ENCODE data around the gene ERICH2. TPM values are rescaled to one million over a fixed set of nuclear protein-coding genes. Genes with fewer than 3 reads are reported as not detected.

ERICH2 gene
- total RNA-seq, 1 donor from 2014 or later: 0.94 TPM

GRCh38 chr2:170843656-170844055 lies 73.5 kb downstream of the ERICH2 start:
- H3K4me3 Mint-ChIP-seq: no peak overlapping the region
- H3K4me1 Mint-ChIP-seq: no peaks in the 10 kb centered on the region
- no peak for DNase-seq (ENCODE audit: low spot score in 2 of 2, unreplicated experiment in 2 of 2)

GRCh38 chr2:170845343-170845742 lies 75.2 kb downstream of the ERICH2 start:
- no peaks in the 10 kb centered on the region for H3K36me3 Mint-ChIP-seq
- peaks cover 11% of the 10 kb centered on the region for H3K27me3 Mint-ChIP-seq (ENCODE audit: low read depth)
- H3K4me3 Mint-ChIP-seq: no peak overlapping the region
- TF ChIP-seq CTCF (IDR thresholded peaks at IDR 0.05; ENCODE audit: unreplicated experiment): peak; percentile 18
- H3K4me1 Mint-ChIP-seq: no peaks in the 10 kb centered on the region
- no peak overlapping the region for H3K27ac Mint-ChIP-seq
- peaks cover 6% of the 10 kb centered on the region for H3K9me3 Mint-ChIP-seq
- no peak for DNase-seq (ENCODE audit: low spot score in 2 of 2, unreplicated experiment in 2 of 2)

More at GRCh38 chr2:170843656-170844055, 73.5 kb downstream of the ERICH2 start:
- Mint-ChIP-seq H3K27ac (no peak overlapping the region), H3K9me3 (peaks cover 3% of the 10 kb centered on the region), H3K27me3 (ENCODE audit: low read depth) (peaks cover 15% of the 10 kb centered on the region), H3K36me3 (no peaks in the 10 kb centered on the region)
- TF ChIP-seq CTCF (IDR thresholded peaks at IDR 0.05; ENCODE audit: unreplicated experiment): no peak

- H3K4me3 Mint-ChIP-seq: no peak overlapping the region
These were observed 76.1 kb downstream of the ERICH2 start for GRCh38 chr2:170846314-170846713.

GRCh38 chr2:170847716-170848115 lies 77.5 kb downstream of the ERICH2 start:
- Mint-ChIP-seq H3K4me1 (no peaks in the 10 kb centered on the region), H3K4me3 (no peak overlapping the region), H3K27me3 (ENCODE audit: low read depth) (peaks cover 11% of the 10 kb centered on the region), H3K36me3 (no peaks in the 10 kb centered on the region), H3K9me3 (peaks cover 4% of the 10 kb centered on the region), H3K27ac (no peak overlapping the region)
- no peak for DNase-seq (ENCODE audit: low spot score in 2 of 2, unreplicated experiment in 2 of 2)
- no peak for TF ChIP-seq CTCF (IDR thresholded peaks at IDR 0.05; ENCODE audit: unreplicated experiment)

More at GRCh38 chr2:170846314-170846713, 76.1 kb downstream of the ERICH2 start:
- Mint-ChIP-seq H3K27me3 (ENCODE audit: low read depth) (peaks cover 11% of the 10 kb centered on the region), H3K36me3 (no peaks in the 10 kb centered on the region), H3K4me1 (no peaks in the 10 kb centered on the region), H3K27ac (no peak overlapping the region), H3K9me3 (peaks cover 4% of the 10 kb centered on the region)
- TF ChIP-seq CTCF (IDR thresholded peaks at IDR 0.05; ENCODE audit: unreplicated experiment): no peak
- DNase-seq (ENCODE audit: low spot score in 2 of 2, unreplicated experiment in 2 of 2): no peak

Other genes starting within 250 kb of the ERICH2 start
- gene SP5, start 55.0 kb upstream of the ERICH2 start, total RNA-seq: 2.2 to 4.6 TPM (median 2.7 TPM) in 3 replicates
- 0.20 to 0.34 TPM (median 0.31 TPM) in 3 replicates for gene GAD1, start 46.5 kb downstream of the ERICH2 start, total RNA-seq
- 85.5 to 91.1 TPM (median 86.8 TPM) in 3 replicates for gene GORASP2, start 158.9 kb downstream of the ERICH2 start, total RNA-seq

Data from mesothelial cell of epicardium (in vitro differentiated cells).